Epidermal melanocyte (primary cell): ENCODE data around the gene VAV2.

ENCODE experiments used
- DNase-seq: peaks from one replicate; pipeline ENCODE4 v3.0.0; 2011; ENCODE audit warnings: low spot score; ENCODE audit not compliant: insufficient read length

The VAV2 gene

DNA sequence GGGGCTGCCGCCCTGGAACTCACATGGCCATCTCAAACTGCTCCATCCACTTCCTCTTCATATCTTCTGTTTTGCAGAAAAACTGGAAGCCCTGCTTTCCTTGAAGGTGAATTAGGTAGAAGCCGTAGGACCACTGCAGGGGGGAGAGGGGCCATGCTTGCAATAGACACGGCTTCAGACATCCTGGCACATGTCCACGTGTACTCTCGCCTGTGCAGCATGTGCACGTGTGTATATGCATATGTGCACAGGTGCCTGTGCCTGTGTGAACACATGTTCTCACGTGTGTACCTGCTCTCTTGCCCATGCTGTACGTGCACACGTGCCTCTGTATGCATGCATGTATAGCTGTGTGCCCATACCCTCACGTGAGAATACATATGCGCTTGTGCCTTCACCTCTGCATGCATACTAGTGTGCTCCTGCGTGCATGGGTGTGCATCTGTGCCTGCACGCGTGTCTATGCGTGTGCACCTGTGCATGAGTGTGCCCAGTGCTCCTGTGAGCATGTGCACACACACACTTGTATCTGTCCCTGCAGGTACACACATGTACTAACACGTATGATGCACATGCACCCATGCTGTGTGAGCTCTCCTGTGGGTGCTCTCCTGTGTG lies 206.3 kb downstream of the VAV2 start:
- no peak for DNase-seq

DNA sequence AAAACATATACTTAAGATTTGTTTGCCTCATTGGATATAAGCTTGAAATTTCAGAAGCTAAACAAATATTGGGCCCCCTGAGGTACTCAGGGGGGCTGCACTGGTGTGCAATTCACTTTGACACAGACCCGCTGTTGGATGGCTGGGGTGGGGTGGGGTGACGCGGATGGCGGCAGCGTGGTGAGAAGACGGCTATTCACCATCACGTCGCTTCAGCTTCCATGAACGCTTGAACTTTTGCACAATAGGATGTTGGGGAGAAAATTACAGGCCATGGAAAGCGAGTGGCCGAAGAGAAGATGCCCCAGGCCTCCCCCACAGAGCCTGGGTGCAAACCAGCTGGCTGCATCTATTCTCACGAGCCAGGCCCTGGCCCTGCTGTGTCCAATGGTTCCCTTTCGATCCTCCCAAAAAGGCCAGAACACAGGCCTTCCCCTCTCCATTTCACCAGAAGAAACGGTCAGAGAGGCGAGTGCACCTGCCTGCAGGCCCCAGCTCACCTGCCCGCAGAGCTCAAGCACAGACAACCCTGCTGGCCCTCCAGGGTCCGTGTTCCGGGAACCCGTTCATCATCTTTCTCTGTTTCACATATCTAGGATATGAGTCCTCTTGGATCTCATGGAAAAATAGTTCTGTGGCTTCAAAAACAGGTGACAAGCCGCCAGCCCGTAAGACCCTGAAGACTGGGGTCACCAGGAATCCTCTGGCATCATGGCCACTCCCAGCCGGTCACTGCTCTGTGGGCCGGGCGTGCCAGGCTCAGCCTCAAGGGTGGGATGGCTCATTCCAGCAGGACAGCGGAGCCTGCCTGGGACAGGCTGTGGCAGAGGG lies 207.2 kb downstream of the VAV2 start:
- no peak for DNase-seq

DNA sequence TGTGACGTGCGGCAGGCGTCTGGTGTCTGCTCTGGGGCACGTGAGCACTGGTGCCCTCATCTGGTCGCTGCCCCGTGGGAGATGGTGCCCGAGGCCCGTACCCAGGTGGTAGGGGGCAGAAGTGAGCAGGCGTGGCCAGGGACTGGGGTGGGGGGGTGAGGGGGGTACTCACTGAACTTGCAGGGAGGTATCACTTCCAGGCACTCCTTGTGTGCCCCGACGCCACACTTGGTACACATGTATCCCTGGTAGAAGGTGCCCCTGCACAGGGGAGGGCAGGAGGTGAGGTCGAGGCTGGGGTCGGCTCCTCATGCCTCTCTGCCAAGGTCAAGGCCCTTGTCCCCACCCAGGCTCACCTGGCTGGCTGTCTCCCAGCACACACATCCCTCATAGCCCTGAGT lies 208.8 kb downstream of the VAV2 start:
- DNase-seq = no peak

DNA sequence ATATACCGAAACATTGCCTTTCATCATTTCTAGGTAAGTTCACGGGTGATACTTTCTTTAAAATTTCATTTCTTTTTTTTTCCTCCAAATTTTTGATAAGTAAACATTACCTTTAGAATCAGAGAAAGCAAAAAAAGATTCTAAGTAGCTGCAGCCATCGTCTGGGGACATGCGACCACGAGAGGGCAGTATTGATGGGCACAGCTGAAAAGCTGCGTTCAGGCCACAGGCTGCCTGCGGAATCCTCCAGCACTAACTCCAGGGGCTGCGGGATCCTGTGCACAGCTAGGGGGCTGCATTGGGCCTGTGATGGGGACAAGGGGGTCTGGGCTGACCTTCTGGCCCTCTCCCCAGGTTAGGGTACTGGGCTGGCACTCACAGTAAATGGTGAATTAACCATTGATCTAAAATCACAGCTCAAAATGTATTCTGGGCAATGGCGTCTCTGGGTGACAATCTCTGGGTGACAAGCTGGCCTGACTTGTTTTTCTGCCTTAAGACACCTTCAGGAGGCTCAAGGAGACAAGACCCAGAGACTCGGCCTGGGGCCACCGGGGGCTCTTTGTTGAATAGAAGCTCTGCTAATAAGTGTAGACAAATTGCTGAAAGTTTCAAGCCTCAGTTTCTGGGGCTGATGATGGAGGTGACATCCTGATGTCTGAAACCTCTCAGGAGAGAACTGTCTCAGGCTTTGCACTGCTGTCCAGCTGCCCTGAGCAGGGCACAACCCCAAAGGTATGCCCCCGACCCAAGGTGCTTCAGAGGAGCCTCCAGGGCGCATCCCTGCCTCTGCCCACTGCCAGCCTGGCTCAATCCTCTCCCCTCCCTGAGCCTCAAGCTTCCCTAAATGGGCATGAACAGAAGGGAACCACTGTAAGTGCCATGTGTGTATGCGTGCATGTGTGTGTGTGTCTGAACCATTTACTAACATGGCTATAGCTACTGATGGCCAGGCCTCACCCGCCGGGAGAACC lies 209.7 kb downstream of the VAV2 start:
- peak; percentile 91 for DNase-seq

DNA sequence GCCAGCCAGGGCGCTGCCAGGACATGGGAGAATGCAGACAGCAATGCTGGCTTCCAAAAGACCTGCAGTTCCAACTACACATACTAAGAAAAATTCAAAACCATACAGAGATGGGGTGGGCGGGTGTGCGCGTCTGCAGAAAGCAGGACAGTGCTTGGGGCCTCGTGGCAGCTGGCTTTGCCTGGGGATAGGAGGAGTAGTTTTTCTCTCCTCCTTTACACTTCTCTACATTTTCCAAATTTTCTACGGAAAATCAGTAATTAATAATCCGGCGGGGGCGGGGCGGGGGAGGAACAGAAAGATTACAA lies 210.3 kb downstream of the VAV2 start:
- DNase-seq = no peak

DNA sequence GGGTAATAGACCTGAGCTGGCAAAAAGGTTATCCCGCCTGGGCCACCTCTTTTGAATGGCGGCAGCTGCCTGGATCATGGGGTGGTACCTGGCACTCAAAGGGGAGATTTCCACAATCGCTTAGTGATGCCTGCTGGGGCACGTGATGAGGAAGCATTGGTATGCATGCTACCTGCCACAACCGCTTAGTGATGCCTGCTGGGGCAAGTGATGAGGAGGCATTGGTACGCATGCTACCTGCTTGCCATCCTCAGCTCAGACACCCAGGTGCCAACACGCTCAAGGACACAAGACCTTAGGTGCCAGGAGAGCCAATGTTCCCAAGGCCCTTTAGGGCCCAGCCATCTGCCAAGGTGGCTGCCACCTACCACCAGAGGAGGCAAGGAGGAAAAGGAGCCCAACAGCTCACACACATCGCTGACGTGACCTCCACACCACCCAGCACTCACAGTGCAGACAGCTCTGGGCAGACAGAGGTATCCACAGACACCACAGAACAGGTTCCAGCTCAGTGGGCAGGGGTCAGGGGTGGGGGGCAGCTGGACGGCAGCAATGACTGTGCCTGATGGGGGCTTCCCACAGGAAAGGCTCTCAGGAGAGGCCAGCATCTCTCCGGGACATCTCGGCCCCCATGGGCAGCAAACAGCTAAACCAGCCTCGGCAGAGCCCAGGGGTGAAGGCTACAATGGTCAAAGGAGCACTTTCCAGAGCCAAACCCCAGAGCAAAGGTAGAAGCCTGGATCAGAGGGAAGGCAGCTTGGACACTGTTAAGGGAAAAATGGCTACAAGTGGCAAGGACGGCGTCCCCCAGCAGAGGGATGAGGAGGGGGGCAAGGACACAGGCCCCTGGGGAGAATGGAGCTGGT lies 210.9 kb downstream of the VAV2 start:
- no peak for DNase-seq

DNA sequence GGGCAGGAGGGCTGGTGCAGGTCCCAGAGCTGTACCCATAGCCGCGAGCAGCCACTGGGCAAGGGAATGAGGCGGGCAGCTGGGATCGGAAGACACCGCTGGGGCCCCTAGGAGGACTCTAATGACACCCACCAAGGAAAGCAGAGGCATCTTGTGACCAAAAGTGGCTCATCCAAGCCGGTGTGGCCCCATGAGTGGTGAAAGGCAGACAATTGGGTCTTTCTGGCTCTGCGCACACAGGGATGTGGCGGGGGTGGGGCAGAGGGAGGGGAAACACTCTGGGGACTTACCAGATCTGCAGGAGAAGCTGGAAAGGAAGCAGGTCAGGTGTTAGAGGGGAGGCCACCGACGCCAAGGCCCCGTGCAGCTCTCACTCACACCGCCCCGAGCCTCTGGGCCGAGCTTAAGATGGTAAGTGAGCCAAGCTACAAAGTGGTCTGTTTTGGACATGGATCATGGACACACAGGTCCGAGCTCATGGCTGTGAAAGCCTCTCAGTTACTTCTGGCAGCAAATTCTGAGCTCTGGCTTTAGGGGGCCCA lies 211.6 kb downstream of the VAV2 start:
- no peak for DNase-seq

DNA sequence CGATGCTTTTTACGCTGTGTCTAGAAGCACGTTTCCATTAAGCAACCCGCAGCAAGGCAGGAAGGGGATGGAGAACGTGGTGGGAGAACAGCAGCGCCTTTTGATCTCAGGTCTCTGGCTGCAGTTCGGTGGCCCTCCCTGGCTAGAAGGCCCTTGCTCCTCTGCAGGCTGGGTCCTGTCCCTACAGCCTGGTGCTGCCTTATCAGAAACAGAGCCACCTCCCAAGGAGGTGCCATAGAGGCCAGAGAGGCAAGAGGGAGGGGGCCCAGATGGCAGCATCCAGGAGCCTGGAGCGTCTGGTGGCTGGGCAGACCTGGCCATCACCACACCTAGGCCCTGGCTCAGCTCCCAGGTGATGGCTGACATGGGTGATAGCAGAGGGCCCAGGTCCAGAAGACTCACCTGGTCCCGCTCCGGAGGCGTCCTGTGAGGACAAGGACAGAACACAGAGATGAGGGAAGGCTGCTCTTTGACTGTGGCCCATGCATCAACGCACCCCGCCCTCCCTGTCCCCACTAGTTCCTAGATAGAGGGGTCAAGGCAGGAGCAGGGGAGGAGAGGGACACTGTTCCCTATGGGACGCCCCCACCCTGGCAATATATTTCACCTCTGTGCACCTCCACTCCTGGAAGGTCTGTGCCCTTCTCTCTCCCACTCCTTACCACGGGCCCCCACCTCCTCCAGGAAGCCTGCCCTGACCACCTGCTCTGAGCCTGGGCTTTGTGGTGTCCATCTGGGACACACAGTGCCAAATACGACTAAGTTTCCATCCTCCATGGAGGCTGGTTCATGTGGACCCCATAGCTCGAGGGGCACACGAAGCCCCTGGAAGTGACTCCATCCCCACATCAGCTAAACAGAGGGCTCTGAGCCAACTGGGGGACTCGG lies 212.4 kb downstream of the VAV2 start:
- no peak for DNase-seq

DNA sequence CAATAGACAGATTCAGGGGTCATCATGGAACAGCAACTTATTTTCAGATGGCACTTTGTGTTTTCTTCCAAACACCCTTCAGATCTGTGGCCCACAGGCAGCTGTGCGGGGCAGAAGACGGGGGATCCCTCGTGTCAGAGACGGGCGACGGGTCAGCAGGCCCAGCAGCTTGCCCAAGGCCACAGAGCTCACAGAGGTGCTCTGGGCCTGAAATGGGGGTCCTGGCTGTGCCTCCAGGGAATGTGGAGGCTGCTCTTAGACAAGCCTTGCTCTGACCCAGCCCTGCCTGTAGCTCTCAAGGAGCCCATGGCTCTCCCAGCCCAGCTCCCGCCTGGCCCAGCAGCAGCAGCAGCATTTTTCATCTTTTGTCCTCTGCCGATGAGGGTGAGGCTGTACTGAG lies 213.0 kb downstream of the VAV2 start:
- no peak for DNase-seq

DNA sequence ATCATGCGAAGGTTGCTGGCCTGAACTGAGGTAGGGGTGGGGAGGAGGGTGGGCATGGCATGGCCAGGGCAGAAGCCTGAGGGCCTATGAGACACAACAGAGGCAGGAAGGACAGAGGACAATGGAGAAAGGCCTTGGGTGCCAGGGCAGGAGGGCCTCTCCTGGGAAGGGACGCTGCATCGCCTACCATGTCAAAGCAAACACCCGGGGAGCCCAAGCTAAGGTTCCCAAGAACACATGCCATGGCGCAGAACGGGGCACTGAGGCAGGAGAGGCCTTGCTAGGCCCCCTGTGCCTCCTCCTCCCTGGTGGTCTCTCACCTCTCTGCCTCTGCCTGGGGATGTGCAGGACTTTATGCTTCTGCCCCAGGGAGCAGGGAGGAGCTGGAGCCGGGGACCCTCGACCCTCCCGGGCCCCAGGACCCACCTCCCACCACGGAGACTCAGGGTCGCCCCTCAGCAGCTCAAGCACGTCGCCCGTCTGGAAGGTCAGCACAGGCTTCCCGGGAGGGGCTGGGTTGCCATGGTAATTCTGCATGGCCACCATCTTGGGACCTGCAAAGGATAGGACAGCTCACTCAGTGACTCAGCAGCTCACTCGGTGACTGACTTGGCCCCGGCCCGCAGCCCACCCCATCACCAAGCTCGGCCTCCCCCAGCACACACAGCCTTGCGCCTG lies 213.6 kb downstream of the VAV2 start:
- no peak for DNase-seq

DNA sequence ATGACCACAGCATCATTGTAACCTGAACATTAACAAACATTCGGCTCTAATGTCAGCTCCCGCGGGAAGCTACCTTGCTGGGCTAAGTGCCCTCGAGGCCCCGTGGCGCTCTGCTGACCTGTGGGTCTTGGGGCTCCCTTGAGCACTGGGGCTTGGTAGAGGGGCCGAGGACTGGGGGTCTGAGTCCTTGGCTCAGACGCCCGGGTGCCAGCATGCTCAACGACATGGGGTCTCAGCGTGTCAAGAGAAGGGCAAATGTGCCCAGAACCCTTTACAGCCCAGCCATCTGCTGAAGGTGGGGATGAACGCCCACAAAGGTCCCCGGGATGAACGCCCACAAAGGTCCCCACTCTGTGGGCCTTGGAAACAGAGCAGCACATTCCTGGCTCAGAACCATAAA lies 214.3 kb downstream of the VAV2 start:
- no peak for DNase-seq

DNA sequence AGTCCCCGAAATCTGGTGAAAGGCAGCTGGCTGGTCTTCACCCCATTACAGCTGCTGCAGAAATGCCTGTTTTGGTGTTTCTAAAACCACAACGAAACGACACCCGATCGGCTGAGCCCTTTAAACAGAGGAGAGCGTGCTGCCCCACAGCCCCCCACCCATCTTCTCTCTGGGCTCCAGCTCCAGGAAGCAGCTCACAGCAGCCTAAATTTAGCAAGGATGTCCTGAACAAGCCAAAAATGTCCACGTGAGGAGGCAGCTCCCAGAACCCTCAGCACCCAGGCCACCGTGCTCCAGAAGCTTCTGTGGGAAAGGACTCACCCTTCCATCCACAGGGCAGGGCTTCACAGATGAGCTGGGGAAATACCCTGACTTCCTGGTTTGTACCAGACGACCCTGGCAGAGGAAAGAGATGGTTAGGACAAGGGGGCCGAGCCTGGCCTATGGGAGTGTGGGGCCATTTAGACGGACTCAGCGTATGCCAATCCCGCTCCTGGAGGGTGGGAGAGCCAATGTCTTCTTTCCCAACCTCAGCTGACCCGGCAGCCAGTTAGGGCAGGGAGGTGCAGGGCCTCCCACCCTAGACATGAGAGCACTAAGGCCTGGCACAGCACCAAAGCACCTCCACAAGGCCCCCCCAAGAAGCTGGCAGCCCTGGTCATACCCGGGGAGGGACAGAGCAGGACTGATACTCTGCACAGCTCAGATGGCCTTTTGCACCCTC lies 214.9 kb downstream of the VAV2 start:
- DNase-seq = no peak

DNA sequence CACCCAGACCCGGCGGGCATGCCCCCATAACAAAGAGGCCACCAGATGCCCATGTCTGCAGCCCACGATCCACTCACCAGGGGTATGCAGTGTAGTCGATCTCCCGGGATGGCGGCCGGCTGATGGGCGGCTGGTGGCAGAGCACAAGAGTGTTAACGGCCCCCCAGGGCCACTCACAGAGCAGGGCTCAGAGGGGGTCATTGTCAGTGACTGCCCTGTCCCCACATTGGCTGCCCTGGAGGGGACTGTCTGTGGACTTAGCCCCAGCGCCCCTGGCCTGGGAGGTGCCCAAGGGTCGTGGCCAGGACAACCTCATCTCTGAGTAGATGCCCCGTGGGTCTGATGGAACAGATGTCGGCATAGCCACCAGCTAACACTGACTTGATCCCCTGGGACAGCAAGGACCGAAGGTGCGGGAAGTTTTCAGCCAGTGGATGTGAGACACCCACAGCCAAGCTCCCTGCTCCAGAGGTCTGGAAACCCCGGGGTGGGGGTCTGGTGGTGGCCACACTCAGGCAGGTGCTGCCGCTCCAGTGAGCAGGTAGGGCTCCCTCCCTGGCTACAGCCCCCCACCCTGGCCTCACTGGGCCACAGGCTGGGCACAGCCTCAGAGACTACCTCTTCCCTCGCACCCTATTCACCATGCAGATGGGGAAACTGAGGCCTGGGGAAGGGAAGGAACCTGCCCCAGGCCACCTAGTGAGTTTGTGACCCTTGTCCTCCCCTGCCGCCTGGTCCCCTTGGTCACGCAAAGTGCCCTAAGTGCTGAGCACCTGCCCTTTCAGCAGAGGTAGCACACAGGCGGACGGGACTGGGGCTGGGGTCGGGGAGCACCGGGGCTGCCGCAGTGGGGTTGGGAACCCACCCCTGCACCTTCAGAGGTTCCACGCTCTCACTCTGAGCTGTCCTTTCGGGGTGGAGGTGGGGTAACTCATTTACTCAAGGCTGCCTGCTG lies 215.9 kb downstream of the VAV2 start:
- DNase-seq = no peak

DNA sequence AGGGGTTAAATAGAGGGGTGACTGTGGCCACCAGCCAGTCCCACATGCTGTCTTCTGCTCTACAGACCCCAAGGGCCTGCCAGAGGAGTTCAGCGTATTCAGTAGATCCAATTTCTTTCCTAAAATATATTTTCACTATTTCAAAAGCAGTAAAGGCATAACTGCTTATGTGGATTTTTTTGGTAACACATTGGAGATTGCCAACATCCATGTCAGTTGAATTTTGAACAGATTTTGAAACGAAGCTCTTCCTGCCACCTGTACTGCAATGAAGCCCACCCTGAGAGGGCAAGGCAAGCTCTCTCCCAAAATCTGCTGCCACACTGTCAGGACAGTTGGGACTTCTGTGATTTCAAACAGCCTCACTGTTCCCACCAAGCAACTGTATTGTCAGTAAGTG lies 216.8 kb downstream of the VAV2 start:
- no peak for DNase-seq

DNA sequence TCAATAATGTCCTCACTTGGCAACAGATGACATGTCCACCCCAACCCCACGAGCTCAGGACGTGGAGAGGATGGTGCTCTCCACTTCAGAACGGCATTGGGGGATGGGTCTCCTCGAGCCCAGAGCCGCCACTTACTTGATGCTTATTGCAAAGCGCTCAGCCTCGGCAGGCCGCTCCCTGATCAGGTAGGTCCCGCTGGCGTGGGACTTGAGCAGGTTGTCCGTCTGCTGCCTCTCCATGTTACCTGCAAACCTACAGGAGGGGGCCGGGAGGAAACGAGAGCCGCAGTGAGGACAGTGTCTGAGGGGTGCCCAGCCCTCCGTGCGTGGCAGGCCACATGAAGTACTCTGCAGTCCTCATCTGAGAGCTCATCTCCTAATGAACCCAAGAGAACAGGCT lies 217.3 kb downstream of the VAV2 start:
- no peak for DNase-seq

DNA sequence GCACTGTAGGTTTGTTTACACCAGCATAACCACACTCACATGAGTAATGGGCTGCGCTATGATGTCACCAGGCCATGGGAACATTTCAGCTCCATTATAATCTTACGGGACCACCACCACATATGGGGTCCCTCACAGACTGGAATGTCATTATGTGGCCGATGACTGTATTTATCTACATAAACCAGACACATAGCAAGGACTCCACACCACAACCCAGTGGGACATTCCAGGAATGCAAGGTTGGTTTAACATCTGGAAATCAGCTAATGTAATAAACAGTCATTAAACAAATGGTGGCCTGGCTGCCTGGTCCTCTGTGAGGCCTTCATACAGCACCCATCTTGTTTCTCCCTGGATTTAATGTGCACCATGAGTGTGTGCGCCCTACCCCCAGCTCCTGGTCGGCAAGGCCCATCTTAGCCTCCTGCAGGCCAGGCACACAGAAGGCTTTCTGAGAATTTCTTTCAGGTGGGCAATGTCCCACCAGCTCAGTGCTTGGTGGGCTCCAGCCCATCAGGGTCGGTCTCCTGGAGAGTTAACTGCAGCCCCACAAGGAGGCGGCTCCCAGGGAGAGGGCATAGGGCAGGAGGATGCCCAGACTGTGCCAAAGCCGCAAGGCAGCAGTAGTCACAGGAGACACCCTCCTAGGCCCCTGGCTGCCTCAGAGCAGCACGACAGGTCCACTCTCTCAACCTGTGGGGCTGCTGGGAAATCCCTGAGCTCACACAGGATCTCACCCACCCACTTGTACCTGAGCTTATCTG lies 218.1 kb downstream of the VAV2 start:
- peak; percentile 63 for DNase-seq

DNA sequence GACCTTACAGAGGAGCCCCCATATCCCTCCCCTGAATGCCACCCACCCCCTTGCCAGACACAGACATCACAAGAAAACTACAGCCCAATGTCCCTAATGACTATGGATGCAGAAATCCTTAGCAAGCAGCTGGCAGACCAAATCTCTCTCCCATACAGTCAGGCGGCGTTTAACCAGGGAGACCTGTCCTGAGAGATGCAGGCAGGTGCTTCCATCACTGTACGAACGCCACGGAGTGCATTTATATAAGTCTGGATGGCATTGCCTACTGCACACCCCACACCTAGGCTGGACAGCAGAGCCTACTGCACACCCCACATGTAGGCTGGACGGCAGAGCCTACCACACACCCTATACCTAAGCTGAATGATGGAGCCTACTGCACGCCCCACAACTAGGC lies 219.5 kb downstream of the VAV2 start:
- DNase-seq = no peak
